ENCODE measurements around the gene ZFP36L2.

Gene ZFP36L2

DNA sequence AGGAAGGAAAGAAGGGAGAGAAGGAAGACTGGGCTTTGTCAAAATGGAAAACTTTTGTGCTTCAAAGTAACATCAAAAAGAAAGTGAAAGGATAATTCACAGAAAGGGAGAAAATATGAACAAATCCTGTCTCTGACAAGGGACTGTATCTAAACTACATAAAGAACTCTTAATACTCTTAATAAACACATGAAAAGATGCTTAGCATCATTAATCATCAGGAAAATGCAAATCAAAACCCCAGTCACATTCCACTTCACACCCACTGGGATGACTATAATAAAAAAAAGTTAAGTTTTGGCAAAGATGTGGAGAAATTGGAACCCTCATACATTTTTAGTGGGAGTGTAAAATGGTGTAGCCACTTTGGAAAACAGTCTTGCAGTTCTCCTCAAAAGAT is 11.8 kb upstream of the ZFP36L2 start:
- in situ Hi-C loops (cut with HindIII; ENCODE audit: low pct_ligation_motif_present, low sequenced_read_pairs) = no loop called here
- no peak overlapping the region for H3K27ac ChIP-seq
- TF ChIP-seq CTCF (IDR thresholded peaks at IDR 0.05; ENCODE audit: low read depth, low read length, missing control alignments) = no peak
- DNase-seq = no peak
- H3K36me3 ChIP-seq (replicated peaks) = no peaks in the 10 kb centered on the region
- no peaks in the 10 kb centered on the region for H3K27me3 ChIP-seq (replicated peaks)
- no peak overlapping the region for H3K4me3 ChIP-seq (ENCODE audit: low read depth, low read length)

GRCh38 chr2:43233218-43234212 is 7.1 kb upstream of the ZFP36L2 start:
- peaks cover 2% of the 10 kb centered on the region for H3K36me3 ChIP-seq (replicated peaks)
- H3K4me3 ChIP-seq (ENCODE audit: low read depth, low read length) = no peak overlapping the region
- H3K27ac ChIP-seq = no peak overlapping the region
- in situ Hi-C loops (cut with HindIII; ENCODE audit: low pct_ligation_motif_present, low sequenced_read_pairs) = no loop called here
- DNase-seq = no peak
- no peak for TF ChIP-seq CTCF (IDR thresholded peaks at IDR 0.05; ENCODE audit: low read depth, low read length, missing control alignments)
- H3K27me3 ChIP-seq (replicated peaks) = no peaks in the 10 kb centered on the region

DNA sequence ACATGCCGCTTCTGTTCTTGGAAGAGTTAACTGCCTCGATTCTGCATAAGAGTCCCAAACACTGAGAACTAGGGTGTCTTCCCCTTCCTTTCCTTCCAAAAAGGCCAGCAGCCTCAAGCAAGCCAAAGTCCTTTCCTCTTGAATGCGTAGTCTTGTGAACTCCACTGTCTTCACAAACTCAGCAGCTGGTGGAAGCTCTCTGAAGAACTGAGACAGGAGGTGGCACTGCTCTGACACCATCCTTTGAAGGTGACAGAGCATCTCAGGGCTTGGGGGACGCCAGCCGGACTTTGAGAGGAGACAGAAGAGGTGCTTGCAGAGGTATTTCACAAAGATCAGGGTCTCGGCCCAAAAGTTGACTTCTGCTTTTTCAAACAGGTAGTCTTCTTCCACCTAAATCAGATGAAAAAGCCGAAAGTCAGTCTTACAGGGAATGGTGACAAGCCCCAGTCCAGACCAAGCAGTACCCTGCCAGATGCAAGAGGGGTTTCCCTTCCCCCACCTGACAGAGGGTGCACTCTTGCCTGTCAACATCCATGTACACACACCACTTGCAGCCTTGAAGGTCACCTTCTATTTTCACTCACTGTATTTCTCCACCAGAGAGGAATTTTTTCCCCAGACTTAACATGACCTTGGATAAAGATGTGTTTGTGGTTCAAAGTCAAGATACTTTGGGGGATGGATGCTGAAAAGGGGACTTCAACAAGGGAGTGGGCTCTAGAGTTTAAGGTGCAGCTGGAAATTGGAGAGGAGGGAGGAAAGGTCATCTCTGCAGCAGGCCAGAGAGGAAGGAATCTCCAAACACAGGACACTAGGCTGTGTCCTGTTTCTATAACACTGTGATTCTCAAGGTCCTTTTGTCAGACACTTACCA is 4.8 kb upstream of the ZFP36L2 start:
- Histone ChIP-seq H3K36me3 (replicated peaks) (peaks cover 2% of the 10 kb centered on the region), H3K27me3 (replicated peaks) (no peaks in the 10 kb centered on the region), H3K4me3 (ENCODE audit: low read depth, low read length) (no peak overlapping the region), H3K27ac (no peak overlapping the region)
- no peak for TF ChIP-seq CTCF (IDR thresholded peaks at IDR 0.05; ENCODE audit: low read depth, low read length, missing control alignments)
- DNase-seq = no peak
- in situ Hi-C loops (cut with HindIII; ENCODE audit: low pct_ligation_motif_present, low sequenced_read_pairs) = no loop called here

- no peak for TF ChIP-seq CTCF (IDR thresholded peaks at IDR 0.05; ENCODE audit: low read depth, low read length, missing control alignments)
These were observed 4.0 kb upstream of the ZFP36L2 start for GRCh38 chr2:43230351-43230885.

DNA sequence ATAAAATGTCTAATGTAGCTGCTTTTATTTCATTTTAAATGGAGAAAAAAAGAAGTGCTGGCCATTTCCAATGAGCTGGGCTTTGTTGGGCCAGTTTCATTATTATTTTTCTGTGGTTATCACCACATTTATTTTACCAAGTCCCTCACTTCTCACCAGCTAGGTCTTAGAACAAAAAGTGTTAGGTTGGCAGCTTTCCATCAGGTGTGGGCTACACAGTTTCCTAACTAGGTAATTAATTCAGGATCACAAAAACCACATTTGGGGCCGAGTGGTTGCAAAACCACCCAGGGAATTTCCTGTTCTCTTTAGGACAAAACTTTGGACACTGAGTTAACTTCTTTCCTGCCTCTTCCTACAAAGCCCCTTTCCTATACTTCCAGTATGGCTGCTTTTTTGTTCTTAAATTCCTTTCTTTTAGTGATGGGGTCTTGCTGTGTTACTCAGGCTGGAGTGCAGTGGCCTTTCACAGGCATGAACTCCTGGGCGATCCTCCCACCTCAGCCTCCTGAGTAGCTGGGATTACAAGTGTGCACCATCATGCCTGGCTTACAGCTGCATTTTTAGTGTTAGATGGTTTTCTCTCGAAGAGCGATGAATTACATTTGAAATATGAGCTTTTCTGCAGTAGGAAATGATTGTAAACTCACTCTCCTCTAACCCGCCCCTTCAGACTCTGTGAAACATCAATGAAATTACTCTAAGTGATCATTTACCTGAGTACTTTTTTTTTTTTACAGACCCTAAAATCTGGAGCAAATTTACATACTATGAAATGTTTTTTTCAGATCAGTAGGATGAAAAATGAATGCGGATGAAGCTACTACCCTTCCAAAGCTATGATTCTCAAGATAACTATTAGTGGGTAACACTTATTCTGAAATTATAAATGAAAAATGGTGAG is 2.6 kb upstream of the ZFP36L2 start:
- DNase-seq = no peak
- peaks cover 15% of the 10 kb centered on the region for H3K36me3 ChIP-seq (replicated peaks)
- H3K4me3 ChIP-seq (ENCODE audit: low read depth, low read length) = no peak overlapping the region
- H3K27me3 ChIP-seq (replicated peaks) = no peaks in the 10 kb centered on the region
- H3K27ac ChIP-seq = no peak overlapping the region
- in situ Hi-C loops (cut with HindIII; ENCODE audit: low pct_ligation_motif_present, low sequenced_read_pairs) = no loop called here
- TF ChIP-seq CTCF (IDR thresholded peaks at IDR 0.05; ENCODE audit: low read depth, low read length, missing control alignments) = no peak

More at GRCh38 chr2:43230351-43230885, 4.0 kb upstream of the ZFP36L2 start:
- H3K27ac ChIP-seq = no peak overlapping the region
- no peak overlapping the region for H3K4me3 ChIP-seq (ENCODE audit: low read depth, low read length)
- in situ Hi-C loops (cut with HindIII; ENCODE audit: low pct_ligation_motif_present, low sequenced_read_pairs) = no loop called here
- no peaks in the 10 kb centered on the region for H3K27me3 ChIP-seq (replicated peaks)
- DNase-seq = no peak
- H3K36me3 ChIP-seq (replicated peaks) = peaks cover 2% of the 10 kb centered on the region
